ENCODE data around the gene SNAI3. TPM values are rescaled to one million over a fixed set of nuclear protein-coding genes. Genes with fewer than 3 reads are reported as not detected.

The SNAI3 gene
- total RNA-seq, 1 donor from 2014 or later = not detected

GRCh38 chr16:88705076-88705684 is 18.9 kb upstream of the SNAI3 start:
- DNase-seq (ENCODE audit: low read depth) (no peak), FAIRE-seq (no peak)
- no peak for TF ChIP-seq CTCF (IDR thresholded peaks at IDR 0.05; ENCODE audit: insufficient read depth, low read length, severe bottlenecking)
- H3K27me3 ChIP-seq (ENCODE audit: control insufficient read depth, insufficient read depth, low read length) = no peaks in the 10 kb centered on the region
- H3K4me3 ChIP-seq (ENCODE audit: low read depth, low read length) = peak overlapping the region; percentile 99
- H3K36me3 ChIP-seq (ENCODE audit: control insufficient read depth, insufficient read depth, low read length) = peaks cover 6% of the 10 kb centered on the region

DNA sequence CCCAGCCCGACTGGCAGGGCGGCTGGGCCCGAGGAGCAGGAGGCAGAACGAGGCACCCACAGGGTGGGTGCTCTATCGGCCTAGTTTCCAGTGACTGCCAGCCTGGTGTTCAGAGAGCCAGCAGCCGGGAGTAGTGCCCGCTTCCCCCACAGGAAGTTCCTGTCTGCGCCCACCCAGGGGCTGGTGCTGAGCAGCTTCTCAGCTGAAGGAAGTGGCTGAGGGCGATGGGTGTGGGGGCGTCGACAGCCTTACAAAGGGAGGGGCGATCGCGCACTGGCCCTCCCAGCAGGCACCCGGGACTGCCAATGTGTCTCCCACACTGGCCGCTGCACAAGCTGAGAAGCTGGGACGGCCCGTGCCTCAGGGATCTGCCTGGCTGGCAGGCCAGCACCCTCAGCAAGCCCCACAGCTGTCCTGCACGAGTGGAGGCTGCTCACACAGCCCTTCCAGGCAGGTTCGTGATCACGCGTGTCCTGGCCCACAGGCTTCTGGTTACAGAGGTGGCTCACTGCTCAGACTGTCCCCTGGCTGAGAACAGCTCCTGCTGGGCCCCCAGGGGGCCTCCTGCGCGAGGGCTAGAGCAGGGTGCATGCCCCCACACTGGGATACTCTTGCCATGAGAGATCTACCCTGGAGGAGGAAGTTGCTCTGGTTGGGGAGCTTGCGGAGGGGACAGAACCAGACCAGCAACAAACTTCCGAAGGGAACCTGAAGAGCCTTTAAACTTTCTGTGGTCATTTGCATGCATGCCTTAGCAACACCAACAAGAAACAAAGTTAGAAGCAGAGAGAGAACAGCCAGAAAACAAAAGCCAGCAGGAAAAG is 17.4 kb upstream of the SNAI3 start:
- peaks cover 2% of the 10 kb centered on the region for H3K36me3 ChIP-seq (ENCODE audit: control insufficient read depth, insufficient read depth, low read length)
- no peak for TF ChIP-seq CTCF (IDR thresholded peaks at IDR 0.05; ENCODE audit: insufficient read depth, low read length, severe bottlenecking)
- no peaks in the 10 kb centered on the region for H3K27me3 ChIP-seq (ENCODE audit: control insufficient read depth, insufficient read depth, low read length)
- FAIRE-seq = no peak
- no peak for DNase-seq (ENCODE audit: low read depth)
- H3K4me3 ChIP-seq (ENCODE audit: low read depth, low read length) = no peak overlapping the region

- Histone ChIP-seq H3K27me3 (ENCODE audit: control insufficient read depth, insufficient read depth, low read length) (no peaks in the 10 kb centered on the region), H3K36me3 (ENCODE audit: control insufficient read depth, insufficient read depth, low read length) (no peaks in the 10 kb centered on the region), H3K4me3 (ENCODE audit: low read depth, low read length) (no peak overlapping the region)
- TF ChIP-seq CTCF (IDR thresholded peaks at IDR 0.05; ENCODE audit: insufficient read depth, low read length, severe bottlenecking) = no peak
- FAIRE-seq = no peak
- DNase-seq (ENCODE audit: low read depth) = no peak
Measured at GRCh38 chr16:88702371-88703210, 16.3 kb upstream of the SNAI3 start.

- H3K36me3 ChIP-seq (ENCODE audit: control insufficient read depth, insufficient read depth, low read length) = peaks cover 1% of the 10 kb centered on the region
- H3K27me3 ChIP-seq (ENCODE audit: control insufficient read depth, insufficient read depth, low read length) = no peaks in the 10 kb centered on the region
- no peak for TF ChIP-seq CTCF (IDR thresholded peaks at IDR 0.05; ENCODE audit: insufficient read depth, low read length, severe bottlenecking)
- FAIRE-seq (no peak), DNase-seq (ENCODE audit: low read depth) (no peak)
- H3K4me3 ChIP-seq (ENCODE audit: low read depth, low read length) = no peak overlapping the region
Measured at GRCh38 chr16:88701581-88702370, 15.5 kb upstream of the SNAI3 start.

DNA sequence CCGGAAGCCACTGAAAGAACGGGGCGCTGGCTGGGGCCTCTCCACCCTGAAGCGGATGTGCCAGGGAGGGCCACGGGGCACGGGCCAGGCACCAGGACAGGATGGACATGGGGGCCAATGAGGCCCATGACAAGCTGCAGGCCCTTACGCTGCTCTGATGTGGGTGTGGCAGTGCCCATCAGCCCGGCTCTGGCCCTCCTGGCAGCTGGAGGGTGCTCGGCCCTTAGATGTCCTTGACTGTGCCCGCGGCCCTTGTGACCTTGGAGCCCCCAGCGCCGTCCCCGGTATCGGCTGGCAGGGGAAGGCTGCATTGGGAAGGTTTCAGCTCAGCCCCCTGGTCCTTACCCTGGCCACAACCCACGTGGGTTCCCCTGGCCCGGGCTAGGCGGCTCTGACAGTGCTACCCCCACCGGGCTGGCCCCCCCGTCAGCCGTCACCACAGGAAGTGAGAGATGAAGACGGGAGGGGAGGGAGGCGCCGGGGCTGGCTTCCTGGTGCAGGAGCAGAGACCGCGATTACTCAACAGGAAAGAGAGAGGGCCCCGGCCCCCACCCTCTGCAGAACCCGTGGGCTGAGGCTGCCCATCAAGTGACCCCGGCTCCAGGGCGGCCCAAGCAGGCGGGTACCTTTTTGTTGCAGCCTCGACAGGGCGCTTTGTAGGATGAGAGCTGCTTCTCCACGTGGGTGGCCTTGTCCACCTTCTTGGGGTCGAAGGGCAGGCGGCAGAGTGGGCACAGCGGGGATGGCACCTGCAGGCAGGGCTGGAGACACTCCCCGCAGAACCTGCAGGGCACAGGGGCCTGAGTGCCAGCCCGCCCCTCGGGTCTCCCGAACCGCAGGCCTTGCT is 14.6 kb upstream of the SNAI3 start:
- peaks cover 3% of the 10 kb centered on the region for H3K36me3 ChIP-seq (ENCODE audit: control insufficient read depth, insufficient read depth, low read length)
- no peak for FAIRE-seq
- DNase-seq (ENCODE audit: low read depth) = peak; percentile 40
- H3K4me3 ChIP-seq (ENCODE audit: low read depth, low read length) = no peak overlapping the region
- TF ChIP-seq CTCF (IDR thresholded peaks at IDR 0.05; ENCODE audit: insufficient read depth, low read length, severe bottlenecking) = no peak
- H3K27me3 ChIP-seq (ENCODE audit: control insufficient read depth, insufficient read depth, low read length) = no peaks in the 10 kb centered on the region

All from bronchial epithelial cell (primary cell).